ENCODE measurements around the gene RAD51B. TPM values are rescaled to one million over a fixed set of nuclear protein-coding genes. Genes with fewer than 3 reads are reported as not detected.

RAD51B gene
- total and polyA plus RNA-seq, 2 donors (not counting 1 experiment from before 2014, with no cell fraction given), result 4.6 to 16.3 TPM

GRCh38 chr14:68165274-68165843, 345.8 kb downstream of the RAD51B start:
- TF ChIP-seq EZH2 (IDR thresholded peaks at IDR 0.05; ENCODE audit: low read length, missing control alignments), result no peak
- no peak for TF ChIP-seq CTCF (conservative IDR thresholded peaks at IDR 0.05 in 1 of 2, IDR thresholded peaks at IDR 0.05 in 1 of 2; ENCODE audit: low read depth in 1 of 2, low read length in 2 of 2)
- DNase-seq (ENCODE audit: low read depth in 2 of 2), result no peak
- H3K9me3 ChIP-seq (ENCODE audit: control insufficient read depth, insufficient read depth, low read depth, low read length), result no peaks in the 10 kb centered on the region
- no peaks in the 10 kb centered on the region for H3K4me1 ChIP-seq (ENCODE audit: control insufficient read depth, extremely low read depth, insufficient read depth, low read length)
- H3K36me3 ChIP-seq (ENCODE audit: control insufficient read depth, insufficient read depth, low read length), result no peaks in the 10 kb centered on the region
- H3K27ac ChIP-seq (ENCODE audit: insufficient read depth, low read length), result no peak overlapping the region
- no peak overlapping the region for H3K4me2 ChIP-seq (ENCODE audit: extremely low read depth, insufficient read depth, low read length)
- no peak overlapping the region for H3K9ac ChIP-seq (ENCODE audit: insufficient read depth, low read length)
- no peak overlapping the region for H3K4me3 ChIP-seq (replicated peaks in 1 of 4; ENCODE audit: control extremely low read depth in 1 of 4, insufficient read depth in 1 of 4, low read depth in 3 of 4, low read length in 4 of 4)
- no peak overlapping the region for H2AFZ ChIP-seq (ENCODE audit: low read length)
- H3K27me3 ChIP-seq (ENCODE audit: control insufficient read depth, insufficient read depth, low read length), result no peaks in the 10 kb centered on the region
- H4K20me1 ChIP-seq (ENCODE audit: control insufficient read depth, extremely low read depth, insufficient read depth, low read length), result no peaks in the 10 kb centered on the region
- H3K79me2 ChIP-seq (ENCODE audit: control insufficient read depth, insufficient read depth, low read length), result no peaks in the 10 kb centered on the region

GRCh38 chr14:68166731-68167382, 347.3 kb downstream of the RAD51B start:
- no peak for DNase-seq (ENCODE audit: low read depth in 2 of 2)

GRCh38 chr14:68167383-68168087, 348.0 kb downstream of the RAD51B start:
- no peak for DNase-seq (ENCODE audit: low read depth in 2 of 2)
- TF ChIP-seq EZH2 (IDR thresholded peaks at IDR 0.05; ENCODE audit: low read length, missing control alignments), result no peak
- TF ChIP-seq CTCF (conservative IDR thresholded peaks at IDR 0.05 in 1 of 2, IDR thresholded peaks at IDR 0.05 in 1 of 2; ENCODE audit: low read depth in 1 of 2, low read length in 2 of 2), result no peak
- Histone ChIP-seq H3K79me2 (ENCODE audit: control insufficient read depth, insufficient read depth, low read length) (no peaks in the 10 kb centered on the region), H3K4me1 (ENCODE audit: control insufficient read depth, extremely low read depth, insufficient read depth, low read length) (no peaks in the 10 kb centered on the region), H3K36me3 (ENCODE audit: control insufficient read depth, insufficient read depth, low read length) (no peaks in the 10 kb centered on the region), H2AFZ (ENCODE audit: low read length) (no peak overlapping the region), H4K20me1 (ENCODE audit: control insufficient read depth, extremely low read depth, insufficient read depth, low read length) (no peaks in the 10 kb centered on the region), H3K27me3 (ENCODE audit: control insufficient read depth, insufficient read depth, low read length) (no peaks in the 10 kb centered on the region), H3K4me2 (ENCODE audit: extremely low read depth, insufficient read depth, low read length) (no peak overlapping the region), H3K9ac (ENCODE audit: insufficient read depth, low read length) (no peak overlapping the region), H3K27ac (ENCODE audit: insufficient read depth, low read length) (no peak overlapping the region), H3K4me3 (replicated peaks in 1 of 4; ENCODE audit: control extremely low read depth in 1 of 4, insufficient read depth in 1 of 4, low read depth in 3 of 4, low read length in 4 of 4) (no peak overlapping the region), H3K9me3 (ENCODE audit: control insufficient read depth, insufficient read depth, low read depth, low read length) (no peaks in the 10 kb centered on the region)

More at GRCh38 chr14:68166731-68167382, 347.3 kb downstream of the RAD51B start:
- Histone ChIP-seq H3K36me3 (ENCODE audit: control insufficient read depth, insufficient read depth, low read length) (no peaks in the 10 kb centered on the region), H3K27me3 (ENCODE audit: control insufficient read depth, insufficient read depth, low read length) (no peaks in the 10 kb centered on the region), H3K4me1 (ENCODE audit: control insufficient read depth, extremely low read depth, insufficient read depth, low read length) (no peaks in the 10 kb centered on the region), H4K20me1 (ENCODE audit: control insufficient read depth, extremely low read depth, insufficient read depth, low read length) (no peaks in the 10 kb centered on the region), H3K4me2 (ENCODE audit: extremely low read depth, insufficient read depth, low read length) (no peak overlapping the region), H3K27ac (ENCODE audit: insufficient read depth, low read length) (no peak overlapping the region), H3K9me3 (ENCODE audit: control insufficient read depth, insufficient read depth, low read depth, low read length) (no peaks in the 10 kb centered on the region), H3K9ac (ENCODE audit: insufficient read depth, low read length) (no peak overlapping the region), H3K79me2 (ENCODE audit: control insufficient read depth, insufficient read depth, low read length) (no peaks in the 10 kb centered on the region), H3K4me3 (replicated peaks in 1 of 4; ENCODE audit: control extremely low read depth in 1 of 4, insufficient read depth in 1 of 4, low read depth in 3 of 4, low read length in 4 of 4) (no peak overlapping the region), H2AFZ (ENCODE audit: low read length) (no peak overlapping the region)
- no peak for TF ChIP-seq EZH2 (IDR thresholded peaks at IDR 0.05; ENCODE audit: low read length, missing control alignments)
